IPS DF 4.7 (cell line): Measurements from ENCODE around the gene NMT2.

Experiments
- DNase-seq: peaks from one replicate; pipeline ENCODE4 v3.0.0-alpha.2; 2013; ENCODE audit warnings: low spot score; ENCODE audit errors: extremely low read depth

NMT2 gene

DNA sequence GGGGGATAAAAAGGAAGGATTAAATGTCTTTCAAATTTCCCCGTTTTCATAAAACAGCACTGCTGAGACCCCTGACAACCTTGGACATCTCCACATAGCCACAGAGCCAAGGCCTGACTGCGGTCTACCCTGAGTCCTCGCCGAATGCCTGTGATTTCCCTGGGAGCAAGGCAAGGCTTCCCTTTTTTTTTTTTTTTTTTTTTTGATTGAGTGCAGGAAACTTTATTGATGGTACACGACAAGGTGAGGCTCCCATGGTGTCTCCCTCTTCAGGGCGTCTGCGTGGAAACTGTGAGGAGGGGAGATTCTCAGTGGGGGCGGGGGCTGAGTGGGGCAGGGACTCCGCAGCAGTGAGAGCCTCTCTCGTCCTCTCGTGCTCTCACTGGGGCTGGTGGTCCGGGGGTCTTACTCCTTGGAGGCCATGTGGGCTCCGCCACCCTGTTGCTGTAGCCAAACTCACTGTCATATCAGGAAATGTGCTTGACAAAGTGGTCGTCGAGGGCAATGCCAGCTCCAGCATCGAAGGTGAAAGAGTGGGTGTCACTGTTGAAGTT lies 75.6 kb downstream of the NMT2 start:
- DNase-seq: no peak

- no peak for DNase-seq
Measured at GRCh38 chr10:15091418-15091817, 77.1 kb downstream of the NMT2 start.

- DNase-seq: no peak
Measured at GRCh38 chr10:15088428-15089261, 79.8 kb downstream of the NMT2 start, which contains the start of gene ACBD7. ACBD7 (minus strand) TSS chr10:15088776; CDS start chr10:15088728, 48 bp downstream.

DNA sequence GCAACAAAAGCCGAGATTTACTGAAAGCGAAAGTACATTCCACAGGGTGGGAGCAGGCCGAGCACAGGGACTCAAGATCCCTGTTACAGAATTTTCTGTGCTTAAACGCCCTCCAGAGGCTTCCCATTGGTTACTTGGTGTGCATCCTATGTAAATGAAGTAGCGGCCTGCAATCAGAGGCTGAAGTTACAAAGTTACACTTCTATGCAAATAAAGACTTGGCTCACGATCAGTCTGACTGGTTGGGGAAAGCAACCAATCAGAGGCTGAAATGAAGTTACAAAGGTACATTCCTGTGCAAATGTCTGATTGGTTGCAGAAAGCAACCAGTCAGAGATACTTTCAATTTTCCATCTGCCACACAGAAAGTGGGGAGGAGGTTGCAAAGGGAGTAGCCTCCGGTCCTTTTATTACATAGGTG lies 84.0 kb downstream of the NMT2 start:
- no peak for DNase-seq

DNA sequence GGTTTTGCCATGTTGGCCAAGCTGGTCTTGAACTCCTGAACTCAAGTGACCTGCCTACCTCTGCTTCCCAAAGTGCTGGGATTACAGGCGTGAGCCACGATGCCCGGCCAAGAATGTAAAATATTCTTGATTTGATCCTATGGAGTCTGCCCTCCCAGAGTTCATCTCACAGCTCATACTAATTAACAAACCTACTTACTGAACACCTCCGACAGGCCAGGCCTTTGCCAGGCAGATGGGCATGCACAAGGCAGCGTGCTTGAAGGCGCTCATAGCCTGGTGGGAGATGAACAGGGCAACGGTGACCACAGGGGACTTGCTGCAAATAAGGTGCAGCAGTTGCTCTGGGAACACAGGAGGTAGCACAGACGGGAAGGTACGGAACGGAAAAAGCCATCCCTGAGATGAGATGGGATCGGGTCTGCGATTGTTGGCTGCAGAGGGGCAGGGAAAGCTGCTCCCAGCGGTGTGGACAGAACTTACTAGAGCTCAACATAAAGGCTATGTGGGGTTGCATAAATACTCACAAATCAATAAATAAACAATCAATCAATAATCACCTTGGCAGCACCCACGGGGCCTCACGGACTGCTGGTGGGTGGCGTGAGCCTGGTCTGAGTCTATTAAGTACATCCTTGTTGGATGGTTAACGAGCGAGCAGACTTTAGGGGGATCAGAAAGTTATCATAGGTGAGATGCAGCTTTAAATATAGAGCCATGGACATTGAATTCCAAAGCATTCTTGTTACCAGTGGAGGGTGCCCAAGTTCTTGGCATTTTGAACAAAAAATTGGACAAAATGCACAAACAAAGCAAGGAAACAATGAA lies 84.6 kb downstream of the NMT2 start:
- no peak for DNase-seq

GRCh38 chr10:15075421-15075820 lies 93.1 kb downstream of the NMT2 start:
- DNase-seq: no peak

- no peak for DNase-seq
Measured at GRCh38 chr10:15072358-15072757, 96.1 kb downstream of the NMT2 start.

- no peak for DNase-seq
Measured at GRCh38 chr10:15069230-15069629, 99.3 kb downstream of the NMT2 start.

- no peak for DNase-seq
Measured at GRCh38 chr10:15068802-15069201, 99.7 kb downstream of the NMT2 start.

- DNase-seq: no peak
Measured at GRCh38 chr10:15067154-15067553, 101.3 kb downstream of the NMT2 start.

- DNase-seq: no peak
Measured at GRCh38 chr10:15060638-15061037, 107.9 kb downstream of the NMT2 start.

- no peak for DNase-seq
Measured at GRCh38 chr10:15059914-15060313, 108.6 kb downstream of the NMT2 start.

DNA sequence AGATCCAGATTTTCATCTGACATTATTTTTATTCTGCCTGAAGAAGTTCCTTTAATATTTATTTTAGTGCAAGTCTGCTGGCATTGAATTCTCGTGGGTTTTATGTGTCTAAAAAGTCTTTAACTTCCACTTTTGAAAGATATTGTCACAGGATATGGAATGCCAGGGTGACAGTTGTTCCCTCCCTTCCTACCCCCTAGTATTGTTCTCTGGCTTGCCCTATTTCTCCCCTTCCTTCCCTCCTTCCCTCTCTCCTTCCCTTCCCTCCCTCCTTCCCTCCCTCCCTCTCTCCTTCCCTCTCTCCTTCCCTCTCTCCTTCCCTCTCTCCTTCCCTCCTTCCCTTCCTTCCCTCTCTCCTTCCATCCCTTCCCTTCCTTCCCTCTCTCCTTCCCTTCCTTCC lies 109.8 kb downstream of the NMT2 start:
- no peak for DNase-seq
